ENCODE data around the gene CENPM. TPM values are rescaled to one million over a fixed set of nuclear protein-coding genes. Genes with fewer than 3 reads are reported as not detected.

Gene CENPM
- total RNA-seq, 4 donors from 2014 or later: 5.9 to 20.2 (median 9.1) TPM

GRCh38 chr22:41987276-41987675, 40.3 kb upstream of the CENPM start:
- intact Hi-C loops (cut with DNase I; ENCODE audit: low total_unique reads): no loop called here
- WGBS, 2 donors: 91 to 95% methylated on average over 5 of the region's 5 CpGs
- TF ChIP-seq, protein P1, sequence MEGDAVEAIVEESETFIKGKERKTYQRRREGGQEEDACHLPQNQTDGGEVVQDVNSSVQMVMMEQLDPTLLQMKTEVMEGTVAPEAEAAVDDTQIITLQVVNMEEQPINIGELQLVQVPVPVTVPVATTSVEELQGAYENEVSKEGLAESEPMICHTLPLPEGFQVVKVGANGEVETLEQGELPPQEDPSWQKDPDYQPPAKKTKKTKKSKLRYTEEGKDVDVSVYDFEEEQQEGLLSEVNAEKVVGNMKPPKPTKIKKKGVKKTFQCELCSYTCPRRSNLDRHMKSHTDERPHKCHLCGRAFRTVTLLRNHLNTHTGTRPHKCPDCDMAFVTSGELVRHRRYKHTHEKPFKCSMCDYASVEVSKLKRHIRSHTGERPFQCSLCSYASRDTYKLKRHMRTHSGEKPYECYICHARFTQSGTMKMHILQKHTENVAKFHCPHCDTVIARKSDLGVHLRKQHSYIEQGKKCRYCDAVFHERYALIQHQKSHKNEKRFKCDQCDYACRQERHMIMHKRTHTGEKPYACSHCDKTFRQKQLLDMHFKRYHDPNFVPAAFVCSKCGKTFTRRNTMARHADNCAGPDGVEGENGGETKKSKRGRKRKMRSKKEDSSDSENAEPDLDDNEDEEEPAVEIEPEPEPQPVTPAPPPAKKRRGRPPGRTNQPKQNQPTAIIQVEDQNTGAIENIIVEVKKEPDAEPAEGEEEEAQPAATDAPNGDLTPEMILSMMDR (IDR thresholded peaks at IDR 0.05): no peak
- TF ChIP-seq POLR2A (IDR thresholded peaks at IDR 0.05): no peak
- DNase-seq (ENCODE audit: low spot score in 2 of 2): peak in 1 of 2 donors; percentile 31
- H3K4me3 ChIP-seq (ENCODE audit: low read depth, poor library complexity, severe bottlenecking): no peak overlapping the region

- no peak for DNase-seq (ENCODE audit: low spot score in 2 of 2)
Measured at GRCh38 chr22:41983513-41984405, 36.8 kb upstream of the CENPM start.

DNA sequence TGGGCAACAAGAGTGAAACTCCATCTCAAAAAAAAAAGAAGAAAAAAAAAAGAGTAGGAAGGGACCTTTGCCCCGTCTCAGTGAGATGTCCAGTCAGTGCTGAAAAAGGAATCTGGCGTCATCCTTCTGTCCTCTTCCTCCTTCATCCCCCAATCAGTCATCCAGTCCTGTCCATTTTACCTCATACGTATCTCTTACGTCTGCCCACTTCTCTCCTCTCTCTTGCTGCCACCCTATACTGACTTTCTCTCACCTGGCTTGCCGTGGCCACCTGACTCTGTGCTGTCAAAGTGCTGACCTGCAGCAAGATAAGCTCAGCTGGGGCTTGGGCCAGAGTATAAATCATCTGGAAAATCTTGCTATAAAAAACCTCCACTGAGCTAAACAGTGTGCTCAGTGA, 35.9 kb upstream of the CENPM start:
- WGBS, 2 donors: 79 to 80% methylated on average over 5 of the region's 5 CpGs

More at GRCh38 chr22:41983513-41984405, 36.8 kb upstream of the CENPM start:
- TF ChIP-seq, protein P1 (IDR thresholded peaks at IDR 0.05): no peak
- TF ChIP-seq POLR2A (IDR thresholded peaks at IDR 0.05): no peak
- H3K4me3 ChIP-seq (ENCODE audit: low read depth, poor library complexity, severe bottlenecking): no peak overlapping the region
- intact Hi-C loops (cut with DNase I; ENCODE audit: low total_unique reads): no loop called here
- 61 to 73% methylated on average over 6 of the region's 6 CpGs for WGBS, 2 donors

GRCh38 chr22:41979423-41980250, 32.7 kb upstream of the CENPM start:
- intact Hi-C loops (cut with DNase I; ENCODE audit: low total_unique reads): no loop called here

More for the DNA sequence above, 35.9 kb upstream of the CENPM start:
- TF ChIP-seq, protein P1 (IDR thresholded peaks at IDR 0.05): no peak
- TF ChIP-seq POLR2A (IDR thresholded peaks at IDR 0.05): no peak
- DNase-seq (ENCODE audit: low spot score in 2 of 2): no peak
- H3K4me3 ChIP-seq (ENCODE audit: low read depth, poor library complexity, severe bottlenecking): no peak overlapping the region
- intact Hi-C loops (cut with DNase I; ENCODE audit: low total_unique reads): no loop called here

GRCh38 chr22:41978732-41979131, 31.8 kb upstream of the CENPM start:
- TF ChIP-seq POLR2A (IDR thresholded peaks at IDR 0.05): no peak
- TF ChIP-seq, protein P1 (IDR thresholded peaks at IDR 0.05): no peak
- 93 to 94% methylated on average over 1 of the region's 1 CpG for WGBS, 2 donors
- intact Hi-C loops (cut with DNase I; ENCODE audit: low total_unique reads): no loop called here
- no peak overlapping the region for H3K4me3 ChIP-seq (ENCODE audit: low read depth, poor library complexity, severe bottlenecking)
- no peak for DNase-seq (ENCODE audit: low spot score in 2 of 2)

More at GRCh38 chr22:41979423-41980250, 32.7 kb upstream of the CENPM start:
- no peak for TF ChIP-seq POLR2A (IDR thresholded peaks at IDR 0.05)
- TF ChIP-seq, protein P1 (IDR thresholded peaks at IDR 0.05): no peak
- H3K4me3 ChIP-seq (ENCODE audit: low read depth, poor library complexity, severe bottlenecking): no peak overlapping the region
- DNase-seq (ENCODE audit: low spot score in 2 of 2): no peak
- 56 to 61% methylated on average over 9 of the region's 9 CpGs for WGBS, 2 donors
